MV-4-11 (cell line): ENCODE results near the gene PLA2G2D.

Experiments
- DNase-seq: peaks from one replicate; lab custom pipeline; 2025; lab: John Stamatoyannopoulos, UW

The PLA2G2D gene

GRCh38 chr1:20119347-20119746 lies at the start of gene PLA2G2D:
Gene PLA2G2D (minus strand): TSS chr1:20119536. CDS start chr1:20119498, 38 bp downstream.
- DNase-seq = peak; percentile 67

- DNase-seq = no peak
Measured at GRCh38 chr1:20168564-20169491, 49.5 kb upstream of the PLA2G2D start.

GRCh38 chr1:20167126-20167525 lies 47.8 kb upstream of the PLA2G2D start:
- DNase-seq = no peak

GRCh38 chr1:20166051-20166450 lies 46.7 kb upstream of the PLA2G2D start:
- no peak for DNase-seq

- DNase-seq = peak; percentile 93
Measured at GRCh38 chr1:20165522-20165951, 46.2 kb upstream of the PLA2G2D start.

- DNase-seq = peak; percentile 93
Measured at GRCh38 chr1:20164694-20165202, 45.4 kb upstream of the PLA2G2D start.

GRCh38 chr1:20160034-20160433 lies 40.7 kb upstream of the PLA2G2D start:
- DNase-seq = peak; percentile 35

- no peak for DNase-seq
Measured at GRCh38 chr1:20158358-20159070, 39.2 kb upstream of the PLA2G2D start.

- DNase-seq = no peak
Measured at GRCh38 chr1:20154301-20154831, 35.0 kb upstream of the PLA2G2D start.

- DNase-seq = peak; percentile 74
Measured at GRCh38 chr1:20153000-20153418, 33.7 kb upstream of the PLA2G2D start.

- no peak for DNase-seq
Measured at GRCh38 chr1:20152599-20152930, 33.2 kb upstream of the PLA2G2D start.

- DNase-seq = peak; percentile 78
Measured at GRCh38 chr1:20151906-20152598, 32.7 kb upstream of the PLA2G2D start.

GRCh38 chr1:20150969-20151368 lies 31.6 kb upstream of the PLA2G2D start:
- DNase-seq = no peak

- DNase-seq = no peak
Measured at GRCh38 chr1:20150326-20150705, 31.0 kb upstream of the PLA2G2D start.

GRCh38 chr1:20149601-20150325 lies 30.4 kb upstream of the PLA2G2D start:
- DNase-seq = no peak

GRCh38 chr1:20148571-20149500 lies 29.5 kb upstream of the PLA2G2D start:
- no peak for DNase-seq

GRCh38 chr1:20147846-20148570 lies 28.7 kb upstream of the PLA2G2D start:
- no peak for DNase-seq

GRCh38 chr1:20143734-20144565 lies 24.6 kb upstream of the PLA2G2D start:
- DNase-seq = no peak

- no peak for DNase-seq
Measured at GRCh38 chr1:20143318-20143717, 24.0 kb upstream of the PLA2G2D start.
